ENCODE measurements around the gene ATP6AP2. TPM values are rescaled to one million over a fixed set of nuclear protein-coding genes. Genes with fewer than 3 reads are reported as not detected.
A peak's percentile ranks its signal among the peaks of the same experiment; 100 is the strongest.
"Not testable (repeated sequence)": the region's sequence is repeated elsewhere in the genome, so short reads cannot be mapped to it uniquely, and the experiment has no call there.

The ATP6AP2 gene
- total RNA-seq, 1 donor: 132 TPM

GRCh38 chrX:40570346-40571093 lies 10.2 kb upstream of the ATP6AP2 start:
- H3K4me3 ChIP-seq (ENCODE audit: insufficient read depth, low read length): no peak overlapping the region
- H4K20me1 ChIP-seq (ENCODE audit: insufficient read depth, low read length): no peaks in the 10 kb centered on the region
- DNase-seq (ENCODE audit: insufficient read length, low spot score, missing footprints): no peak
- H2AFZ ChIP-seq (ENCODE audit: low read length): no peak overlapping the region
- H3K27ac ChIP-seq (ENCODE audit: low read depth, low read length): no peak overlapping the region
- no peaks in the 10 kb centered on the region for H3K4me1 ChIP-seq (ENCODE audit: insufficient read depth, low read length)
- no peaks in the 10 kb centered on the region for H3K36me3 ChIP-seq (ENCODE audit: insufficient read depth, low read length)
- TF ChIP-seq, protein P1, sequence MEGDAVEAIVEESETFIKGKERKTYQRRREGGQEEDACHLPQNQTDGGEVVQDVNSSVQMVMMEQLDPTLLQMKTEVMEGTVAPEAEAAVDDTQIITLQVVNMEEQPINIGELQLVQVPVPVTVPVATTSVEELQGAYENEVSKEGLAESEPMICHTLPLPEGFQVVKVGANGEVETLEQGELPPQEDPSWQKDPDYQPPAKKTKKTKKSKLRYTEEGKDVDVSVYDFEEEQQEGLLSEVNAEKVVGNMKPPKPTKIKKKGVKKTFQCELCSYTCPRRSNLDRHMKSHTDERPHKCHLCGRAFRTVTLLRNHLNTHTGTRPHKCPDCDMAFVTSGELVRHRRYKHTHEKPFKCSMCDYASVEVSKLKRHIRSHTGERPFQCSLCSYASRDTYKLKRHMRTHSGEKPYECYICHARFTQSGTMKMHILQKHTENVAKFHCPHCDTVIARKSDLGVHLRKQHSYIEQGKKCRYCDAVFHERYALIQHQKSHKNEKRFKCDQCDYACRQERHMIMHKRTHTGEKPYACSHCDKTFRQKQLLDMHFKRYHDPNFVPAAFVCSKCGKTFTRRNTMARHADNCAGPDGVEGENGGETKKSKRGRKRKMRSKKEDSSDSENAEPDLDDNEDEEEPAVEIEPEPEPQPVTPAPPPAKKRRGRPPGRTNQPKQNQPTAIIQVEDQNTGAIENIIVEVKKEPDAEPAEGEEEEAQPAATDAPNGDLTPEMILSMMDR (IDR thresholded peaks at IDR 0.05; ENCODE audit: extremely low read depth, low read depth, low read length): no peak
- no peak overlapping the region for H3K4me2 ChIP-seq (ENCODE audit: insufficient read depth, low read length)
- H3K79me2 ChIP-seq (ENCODE audit: insufficient read depth, low read length): no peaks in the 10 kb centered on the region
- H3K9me3 ChIP-seq (ENCODE audit: low read depth, low read length): no peaks in the 10 kb centered on the region
- H3K27me3 ChIP-seq (ENCODE audit: insufficient read depth, low read length): peaks cover 35% of the 10 kb centered on the region

- H2AFZ ChIP-seq (ENCODE audit: low read length); H3K4me1 ChIP-seq (ENCODE audit: insufficient read depth, low read length); DNase-seq (ENCODE audit: insufficient read length, low spot score, missing footprints); H4K20me1 ChIP-seq (ENCODE audit: insufficient read depth, low read length); H3K27ac ChIP-seq (ENCODE audit: low read depth, low read length); H3K36me3 ChIP-seq (ENCODE audit: insufficient read depth, low read length); H3K9me3 ChIP-seq (ENCODE audit: low read depth, low read length); H3K79me2 ChIP-seq (ENCODE audit: insufficient read depth, low read length); H3K4me2 ChIP-seq (ENCODE audit: insufficient read depth, low read length); H3K4me3 ChIP-seq (ENCODE audit: insufficient read depth, low read length): not testable (repeated sequence)
- peaks cover 29% of the 10 kb centered on the region for H3K27me3 ChIP-seq (ENCODE audit: insufficient read depth, low read length)
Observed at GRCh38 chrX:40571164-40571563, 9.6 kb upstream of the ATP6AP2 start.

DNA sequence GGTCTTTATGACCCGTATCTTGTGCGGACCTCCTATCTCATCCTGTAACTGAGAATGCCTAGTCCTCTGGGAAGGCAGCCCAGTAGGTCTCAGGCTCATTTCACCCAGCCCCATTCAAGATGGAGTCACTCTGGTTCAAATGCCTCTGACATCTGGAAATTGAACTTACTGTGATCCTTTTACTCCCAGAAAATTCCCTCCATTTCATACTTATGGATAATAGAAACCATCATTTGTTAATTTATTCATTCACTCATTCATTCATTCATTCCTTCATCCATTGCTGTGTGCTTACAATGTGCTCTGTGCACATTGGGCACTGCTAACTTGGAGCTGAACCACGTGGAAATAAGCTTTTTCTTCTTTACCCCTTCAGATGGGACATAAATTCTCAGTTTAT lies 9.2 kb upstream of the ATP6AP2 start:
- H3K36me3 ChIP-seq (ENCODE audit: insufficient read depth, low read length): no peaks in the 10 kb centered on the region

DNA sequence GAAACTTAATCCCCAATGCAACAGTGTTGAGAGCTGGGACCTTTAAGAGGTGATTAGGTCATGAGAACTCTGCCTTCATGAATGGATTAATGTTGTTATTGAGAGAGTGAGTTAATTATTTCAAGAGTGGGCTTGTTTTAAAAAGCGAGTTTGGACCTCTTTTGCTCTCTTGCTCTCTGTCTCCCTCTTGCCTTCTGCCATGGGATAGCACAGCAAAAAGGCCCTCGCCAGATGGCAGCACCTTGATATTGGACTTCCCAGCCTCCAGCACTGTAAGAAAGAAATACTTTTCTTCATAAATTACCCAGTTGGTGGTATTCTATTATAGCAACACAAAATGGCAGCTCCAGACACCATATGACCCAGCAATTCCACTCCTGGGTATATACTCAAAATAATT lies 7.0 kb upstream of the ATP6AP2 start:
- DNase-seq (ENCODE audit: insufficient read length, low spot score, missing footprints): no peak
- TF ChIP-seq, protein P1 (IDR thresholded peaks at IDR 0.05; ENCODE audit: extremely low read depth, low read depth, low read length): peak; percentile 72
- Histone ChIP-seq H4K20me1 (ENCODE audit: insufficient read depth, low read length) (no peaks in the 10 kb centered on the region), H3K27me3 (ENCODE audit: insufficient read depth, low read length) (peaks cover 19% of the 10 kb centered on the region), H3K79me2 (ENCODE audit: insufficient read depth, low read length) (no peaks in the 10 kb centered on the region), H2AFZ (ENCODE audit: low read length) (no peak overlapping the region), H3K4me3 (ENCODE audit: insufficient read depth, low read length) (no peak overlapping the region), H3K4me1 (ENCODE audit: insufficient read depth, low read length) (no peaks in the 10 kb centered on the region), H3K9me3 (ENCODE audit: low read depth, low read length) (no peaks in the 10 kb centered on the region), H3K36me3 (ENCODE audit: insufficient read depth, low read length) (no peaks in the 10 kb centered on the region), H3K27ac (ENCODE audit: low read depth, low read length) (no peak overlapping the region), H3K4me2 (ENCODE audit: insufficient read depth, low read length) (no peak overlapping the region)

More for the DNA sequence above, 9.2 kb upstream of the ATP6AP2 start:
- H3K27ac ChIP-seq (ENCODE audit: low read depth, low read length): no peak overlapping the region
- no peak for DNase-seq (ENCODE audit: insufficient read length, low spot score, missing footprints)
- H3K9me3 ChIP-seq (ENCODE audit: low read depth, low read length): no peaks in the 10 kb centered on the region
- no peaks in the 10 kb centered on the region for H3K79me2 ChIP-seq (ENCODE audit: insufficient read depth, low read length)
- no peak overlapping the region for H3K4me2 ChIP-seq (ENCODE audit: insufficient read depth, low read length)
- H2AFZ ChIP-seq (ENCODE audit: low read length): no peak overlapping the region
- peaks cover 25% of the 10 kb centered on the region for H3K27me3 ChIP-seq (ENCODE audit: insufficient read depth, low read length)
- H3K4me3 ChIP-seq (ENCODE audit: insufficient read depth, low read length): no peak overlapping the region
- H4K20me1 ChIP-seq (ENCODE audit: insufficient read depth, low read length): no peaks in the 10 kb centered on the region
- H3K4me1 ChIP-seq (ENCODE audit: insufficient read depth, low read length): no peaks in the 10 kb centered on the region
- TF ChIP-seq, protein P1 (IDR thresholded peaks at IDR 0.05; ENCODE audit: extremely low read depth, low read depth, low read length): no peak

DNA sequence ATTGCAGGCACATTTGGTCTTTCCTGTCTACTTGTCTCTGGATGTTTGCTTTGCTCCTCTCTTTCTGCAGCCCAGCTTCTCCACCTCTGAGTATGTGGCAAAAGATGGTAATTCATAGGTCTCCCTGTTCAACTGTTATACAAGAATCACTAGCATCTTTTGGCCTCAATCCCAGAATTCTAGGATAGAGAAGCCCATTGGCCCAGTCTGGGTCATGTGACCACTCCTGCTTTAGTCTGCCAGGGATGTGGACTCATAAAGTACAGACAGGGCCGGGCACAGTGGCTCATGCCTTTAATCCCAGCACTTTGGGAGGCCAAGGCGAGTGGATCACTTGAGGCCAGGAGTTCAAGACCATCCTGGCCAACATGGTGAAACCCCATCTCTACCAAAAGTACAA lies 5.4 kb upstream of the ATP6AP2 start:
- not testable (repeated sequence) for H3K4me3 ChIP-seq (ENCODE audit: insufficient read depth, low read length); H3K9me3 ChIP-seq (ENCODE audit: low read depth, low read length); H2AFZ ChIP-seq (ENCODE audit: low read length); H3K79me2 ChIP-seq (ENCODE audit: insufficient read depth, low read length); H3K36me3 ChIP-seq (ENCODE audit: insufficient read depth, low read length); H3K4me2 ChIP-seq (ENCODE audit: insufficient read depth, low read length); H3K27ac ChIP-seq (ENCODE audit: low read depth, low read length); H4K20me1 ChIP-seq (ENCODE audit: insufficient read depth, low read length); H3K4me1 ChIP-seq (ENCODE audit: insufficient read depth, low read length)
- DNase-seq (ENCODE audit: insufficient read length, low spot score, missing footprints): peak; percentile 84
- peaks cover 20% of the 10 kb centered on the region for H3K27me3 ChIP-seq (ENCODE audit: insufficient read depth, low read length)

All from osteoblast (primary cell).